HepG2 (cell line): ENCODE data around the gene TMEM164. TPM values are rescaled to one million over a fixed set of nuclear protein-coding genes. Genes with fewer than 3 reads are reported as not detected.

ENCODE experiments used
- ATAC-seq: fragments of 200-7000 bp; cut with Tn5 transposase; 3 replicates; pipeline ENCODE4 v1.9.1; 2020; ENCODE audit warnings: mild to moderate bottlenecking, moderate library complexity
- BruUV-seq: library from RNA; stranded (reverse); fragments of 400-500 nt; replicated peaks from 2 replicates; lab custom pipeline; 2021; lab: Mats Ljungman, UMichigan
- CTCF ChIA-PET: fragments of 300-600 bp; formaldehyde crosslinking; extraction: SDS; loops from one replicate; lab custom pipeline; 2021; ENCODE audit warnings: low total read pairs, inconsistent platforms, low intra/inter-chr PET ratio; lab: Yijun Ruan, JAX
- POLR2A ChIA-PET: fragments of 350-600 bp; sonication (Branson Sonifier 250); formaldehyde crosslinking; loops from one replicate; lab custom pipeline; 2020; ENCODE audit warnings: antibody characterized with exemption, inconsistent platforms; lab: Yijun Ruan, JAX
- DNase-seq: peaks from one replicate; pipeline ENCODE4 v3.0.0-alpha.2; 2015; ENCODE audit warnings: low spot score
- FAIRE-seq: peaks from 3 replicates; lab custom pipeline; 2011; peaks lifted over from hg19 to GRCh38; lab: Jason Lieb, UNC
- H2AFZ ChIP-seq: one replicate; pipeline ENCODE4 v1.6.1; 2011; ENCODE audit warnings: low read length, inconsistent platforms
- H3K27ac ChIP-seq: fragments of 300-600 bp; 3 replicates; pipeline ENCODE4 v1.8.0; 2011; ENCODE audit warnings: mixed run types, mild to moderate bottlenecking, mixed read lengths, low read length, inconsistent platforms; ENCODE audit not compliant: insufficient read depth; ENCODE audit errors: extremely low read length
- H3K27me3 ChIP-seq, 2 experiments: fragments of 200-600 bp in 1 of 2; 2 replicates in 1 of 2; 3 replicates in 1 of 2; pipeline versions ENCODE4 v1.6.0 to v1.8.0; 2011; ENCODE audit warnings: low read length in 2 of 2, mild to moderate bottlenecking in 2 of 2, moderate library complexity in 2 of 2, inconsistent platforms in 1 of 2; ENCODE audit not compliant: insufficient read depth in 2 of 2, control insufficient read depth in 1 of 2
- H3K36me3 ChIP-seq, 2 experiments: fragments of 200-600 bp in 1 of 2; replicated peaks in 1 of 2; 2 replicates in 1 of 2; 3 replicates in 1 of 2; pipeline versions ENCODE4 v1.5.1 to v1.8.0; 2011; ENCODE audit warnings: low read length in 2 of 2, inconsistent platforms in 1 of 2; ENCODE audit not compliant: insufficient read depth in 2 of 2, control insufficient read depth in 1 of 2
- H3K4me1 ChIP-seq: 2 replicates; pipeline ENCODE4 v1.5.1; 2012; ENCODE audit warnings: low read length, inconsistent platforms; ENCODE audit not compliant: insufficient read depth
- H3K4me2 ChIP-seq: 2 replicates; pipeline ENCODE4 v1.6.0; 2011; ENCODE audit warnings: low read depth, low read length, inconsistent platforms
- H3K4me3 ChIP-seq, 3 experiments: fragments of 200-600 bp in 1 of 3; sonication (generic), shearing (Covaris generic) in 1 of 3; replicated peaks in 1 of 3; 2 replicates each; pipeline ENCODE4 v1.5.1; 2011 to 2016; ENCODE audit warnings: low read length in 3 of 3, inconsistent platforms in 2 of 3, low read depth in 2 of 3, mild to moderate bottlenecking in 2 of 3, control low read depth in 1 of 3, mixed read lengths in 1 of 3; ENCODE audit not compliant: insufficient read depth in 1 of 3
- H3K79me2 ChIP-seq: one replicate; pipeline ENCODE4 v1.6.1; 2011; ENCODE audit warnings: low read length, inconsistent platforms; ENCODE audit not compliant: insufficient read depth
- H3K9ac ChIP-seq: 2 replicates; pipeline ENCODE4 v1.6.0; 2011; ENCODE audit warnings: mild to moderate bottlenecking, low read depth, low read length, inconsistent platforms; ENCODE audit not compliant: insufficient read depth
- H3K9me3 ChIP-seq: 2 replicates; pipeline ENCODE4 v1.5.1; 2012; ENCODE audit warnings: mild to moderate bottlenecking, low read length
- H4K20me1 ChIP-seq: 2 replicates; pipeline ENCODE4 v1.6.0; 2011; ENCODE audit warnings: inconsistent platforms, mild to moderate bottlenecking, low read length, moderate library complexity; ENCODE audit not compliant: insufficient read depth
- ARNT ChIP-seq: fragments of 450-650 bp; IDR thresholded peaks from 2 replicates; pipeline ENCODE4 v1.6.1; 2017
- CBX2 ChIP-seq, 2 experiments: fragments of 200-600 bp in 1 of 2; sonication (generic); formaldehyde crosslinking in 1 of 2; IDR thresholded peaks; 2 replicates each; pipeline versions ENCODE4 v1.7.0 to v1.8.1; 2018 to 2022; ENCODE audit warnings: low read depth in 2 of 2, low read length in 1 of 2, mild to moderate bottlenecking in 1 of 2, missing genetic modification reagents in 1 of 2
- FOXP4 ChIP-seq: sonication (generic); formaldehyde crosslinking; IDR thresholded peaks from 2 replicates; pipeline ENCODE4 v1.4.0; 2020; ENCODE audit warnings: missing genetic modification reagents
- HOXA3 ChIP-seq: sonication (generic); formaldehyde crosslinking; IDR thresholded peaks from 2 replicates; pipeline ENCODE4 v1.5.0; 2020; ENCODE audit warnings: missing genetic modification reagents
- HOXA5 ChIP-seq: sonication (generic); formaldehyde crosslinking; IDR thresholded peaks from 2 replicates; pipeline ENCODE4 v1.4.0; 2020; ENCODE audit warnings: missing genetic modification reagents
- KAT8 ChIP-seq: IDR thresholded peaks from 2 replicates; pipeline ENCODE4 v1.6.1; 2016; ENCODE audit warnings: missing genetic modification reagents, missing compliant biosample characterization
- KDM5A ChIP-seq: fragments of 200-600 bp; sonication (generic); IDR thresholded peaks from 2 replicates; pipeline ENCODE4 v1.7.0; 2018; ENCODE audit warnings: antibody characterized with exemption, mild to moderate bottlenecking, low read length, borderline replicate concordance
- MAX ChIP-seq: IDR thresholded peaks from 2 replicates; pipeline ENCODE4 v1.6.1; 2012; ENCODE audit warnings: inconsistent platforms
- MAZ ChIP-seq, 2 experiments: sonication (generic) in 1 of 2; formaldehyde crosslinking in 1 of 2; IDR thresholded peaks; 2 replicates each; pipeline versions ENCODE4 v1.5.0 to v1.6.1; 2012 to 2020; ENCODE audit warnings: low read depth in 2 of 2, mild to moderate bottlenecking in 2 of 2, borderline replicate concordance in 1 of 2, improper control_type of control experiment in 1 of 2, low read length in 1 of 2, missing genetic modification reagents in 1 of 2, moderate library complexity in 1 of 2
- NPAS2 ChIP-seq: sonication (generic); formaldehyde crosslinking; IDR thresholded peaks from 2 replicates; pipeline ENCODE4 v1.8.0; 2022; ENCODE audit warnings: mild to moderate bottlenecking, missing genetic modification reagents, borderline replicate concordance
- POLR2A ChIP-seq, 2 experiments: IDR thresholded peaks; 2 replicates each; pipeline ENCODE4 v1.6.1; 2011; ENCODE audit warnings: low read depth in 2 of 2, low read length in 2 of 2, mild to moderate bottlenecking in 1 of 2, moderate library complexity in 1 of 2; ENCODE audit not compliant: insufficient read depth in 1 of 2
- PRDM4 ChIP-seq: sonication (generic); formaldehyde crosslinking; IDR thresholded peaks from 2 replicates; pipeline ENCODE4 v1.9.0; 2021; ENCODE audit warnings: missing genetic modification reagents, borderline replicate concordance
- RAD51 ChIP-seq: fragments of 450-650 bp; IDR thresholded peaks from 2 replicates; pipeline ENCODE4 v1.6.1; 2016; ENCODE audit warnings: borderline replicate concordance
- RFX3 ChIP-seq: IDR thresholded peaks from 2 replicates; pipeline ENCODE4 v1.6.1; 2016; ENCODE audit warnings: missing biosample characterization, missing genetic modification reagents
- RORA ChIP-seq: sonication (generic); formaldehyde crosslinking; IDR thresholded peaks from 2 replicates; pipeline ENCODE4 v1.5.0; 2020; ENCODE audit warnings: mild to moderate bottlenecking, missing genetic modification reagents, moderate library complexity
- SAP130 ChIP-seq: IDR thresholded peaks from 2 replicates; pipeline ENCODE4 v1.6.1; 2016; ENCODE audit warnings: low read depth
- ZNF207 ChIP-seq: fragments of 450-650 bp; IDR thresholded peaks from 2 replicates; pipeline ENCODE4 v1.6.1; 2016; ENCODE audit warnings: antibody characterized with exemption, borderline replicate concordance
- ZNF230 ChIP-seq: sonication (generic); formaldehyde crosslinking; IDR thresholded peaks from 2 replicates; pipeline ENCODE4 v1.4.0; 2020; ENCODE audit warnings: mild to moderate bottlenecking, missing genetic modification reagents
- ZNF232 ChIP-seq: sonication (generic); formaldehyde crosslinking; IDR thresholded peaks from 2 replicates; pipeline ENCODE4 v1.4.0; 2020; ENCODE audit warnings: missing genetic modification reagents, borderline replicate concordance
- ZNF563 ChIP-seq: sonication (generic); formaldehyde crosslinking; IDR thresholded peaks from 2 replicates; pipeline ENCODE4 v1.8.0; 2022; ENCODE audit warnings: mild to moderate bottlenecking, moderate library complexity, missing genetic modification reagents
- WGBS: methylation state at CpG from one replicate; pipeline ENCODE4 v1.1.6; 2017; ENCODE audit warnings: low lambda C conversion rate; 5-methylcytosine and 5-hydroxymethylcytosine counted together
- in situ Hi-C: cut with HindIII; loops from 2 replicates; pipeline ENCODE4 v1.10.0; 2017; ENCODE audit warnings: low pct_unique_long_range_greater_than_20kb; ENCODE audit not compliant: extremely low pct_ligation_motif_present
- intact Hi-C: fragments of 100-400 bp; cut with micrococcal nuclease; formaldehyde crosslinking; loops from one replicate; pipeline ENCODE4 v1.10.0; 2022; ENCODE audit not compliant: unreplicated experiment
- polyA plus RNA-seq, 8 experiments: library from polyadenylated mRNA; depleted of rRNA in 3 of 8; stranded (reverse) in 7 of 8; unstranded in 1 of 8; fragments of >200 nt; fragmentation: Illumina TruSeq in 4 of 8; extraction: Trizol in 4 of 8; gene quantifications; 2 replicates each; pipeline versions ENCODE4 v1.2.1 to v1.2.3, GENCODE V29; 2011 to 2016; ENCODE audit warnings: low read depth in 4 of 8, missing spikeins in 1 of 8, mixed read lengths in 1 of 8; ENCODE audit not compliant: insufficient read depth in 1 of 8
- total RNA-seq, 5 experiments: library from RNA; depleted of rRNA; stranded (reverse); fragments of >200 nt; fragmentation: Illumina TruSeq; extraction: Trizol; gene quantifications; 2 replicates each; pipeline ENCODE4 v1.2.3, GENCODE V29; 2016; ENCODE audit warnings: low read depth in 1 of 5

The TMEM164 gene
- total and polyA plus RNA-seq, 2 of the 13 experiments (the other 11 are each of a cell fraction or from before 2014, with no cell fraction given), result 5.8 to 13.2 TPM

GRCh38 chrX:110008011-110008635 is 5.2 kb downstream of the TMEM164 start (continued):
- TF ChIP-seq FOXP4 (CRISPR knock-in tag) (no peak), ZNF207 (no peak), KAT8 (CRISPR knock-in tag) (no peak), ARNT (no peak), RORA (no peak), KDM5A (no peak), SAP130 (no peak)

- ATAC-seq (no peak), DNase-seq (no peak), FAIRE-seq (no peak)
- H3K4me3 ChIP-seq, result no peak overlapping the region
- in situ Hi-C loops (no loop called here), intact Hi-C loops (no loop called here)
- 95% methylated on average over 2 of the region's 3 CpGs for WGBS
- no peaks in the 10 kb centered on the region for H3K36me3 ChIP-seq
- H2AFZ ChIP-seq, result no peak overlapping the region
- no peaks in the 10 kb centered on the region for H3K79me2 ChIP-seq
- no peak overlapping the region for H3K27ac ChIP-seq
- ChIA-PET CTCF (no interaction called here), POLR2A (no interaction called here)
- no peaks in the 10 kb centered on the region for H3K27me3 ChIP-seq
- TF ChIP-seq CBX2 (IDR thresholded peaks at IDR 0.05; ENCODE audit: low read depth, low read length) (no peak), CBX2 (CRISPR knock-in tag; IDR thresholded peaks at IDR 0.05; ENCODE audit: low read depth) (no peak), HOXA5 (CRISPR knock-in tag) (no peak), ZNF232 (CRISPR knock-in tag) (no peak), RFX3 (CRISPR knock-in tag) (no peak), PRDM4 (CRISPR knock-in tag) (no peak), ZNF230 (CRISPR knock-in tag) (no peak), POLR2A (IDR thresholded peaks at IDR 0.05; ENCODE audit: insufficient read depth in 1 of 2, low read depth in 2 of 2, low read length in 2 of 2) (no peak), HOXA3 (CRISPR knock-in tag) (no peak), MAZ (IDR thresholded peaks at IDR 0.05; ENCODE audit: borderline replicate concordance, low read depth, low read length) (no peak), MAZ (CRISPR knock-in tag; IDR thresholded peaks at IDR 0.05; ENCODE audit: low read depth) (no peak), ZNF563 (no peak), RAD51 (no peak), NPAS2 (CRISPR knock-in tag) (no peak), MAX (no peak)
- H3K9ac ChIP-seq, result no peak overlapping the region
- H3K9me3 ChIP-seq, result no peaks in the 10 kb centered on the region
- no peaks in the 10 kb centered on the region for H4K20me1 ChIP-seq
- BruUV-seq, result no TSS peak
- H3K4me1 ChIP-seq, result no peaks in the 10 kb centered on the region
- no peak overlapping the region for H3K4me2 ChIP-seq
Measured at GRCh38 chrX:110012818-110013485, 10.0 kb downstream of the TMEM164 start.
